K562 (cell line): ENCODE data around the gene NFATC2. TPM values are rescaled to one million over a fixed set of nuclear protein-coding genes. Genes with fewer than 3 reads are reported as not detected.

Experiments used
- ATAC-seq: fragments of 200-7000 bp; cut with Tn5 transposase; 3 replicates; pipeline ENCODE4 v1.9.1; 2020; ENCODE audit warnings: moderate library complexity
- BruUV-seq: library from RNA; stranded (reverse); fragments of 400-500 nt; replicated peaks from 2 replicates; lab custom pipeline; 2021; lab: Mats Ljungman, UMichigan
- CTCF ChIA-PET: fragments of 300-600 bp; formaldehyde crosslinking; extraction: SDS; loops from one replicate; lab custom pipeline; 2021; ENCODE audit warnings: low intra/inter-chr PET ratio; lab: Yijun Ruan, JAX
- POLR2A ChIA-PET: fragments of 300-600, 350-650 bp; sonication (Branson Sonifier 250); formaldehyde crosslinking; extraction: SDS; loops from one replicate; lab custom pipeline; 2021; ENCODE audit warnings: antibody characterized with exemption, inconsistent platforms; lab: Yijun Ruan, JAX
- DNase-seq, 4 experiments: peaks; one replicate each; pipeline versions ENCODE4 v3.0.0 to v3.0.0-alpha.2; 2011 to 2018; ENCODE audit warnings: low spot score in 3 of 4, mixed read lengths in 3 of 4; ENCODE audit errors: extremely low read depth in 1 of 4
- FAIRE-seq: peaks from 2 replicates; lab custom pipeline; 2011; peaks lifted over from hg19 to GRCh38; lab: Jason Lieb, UNC
- H2AFZ ChIP-seq: 2 replicates; pipeline ENCODE4 v1.6.0; 2011; ENCODE audit warnings: low read depth, low read length, control low read depth, inconsistent platforms
- H3K27ac ChIP-seq: fragments of 200-600 bp; 3 replicates; pipeline ENCODE4 v1.8.0; 2011; ENCODE audit warnings: low read depth, mild to moderate bottlenecking, control low read depth, inconsistent platforms, low read length, moderate library complexity, mixed read lengths; ENCODE audit errors: extremely low read depth
- H3K27me3 ChIP-seq, 2 experiments: fragments of 300-600 bp in 1 of 2; 2 replicates in 1 of 2; 3 replicates in 1 of 2; pipeline versions ENCODE4 v1.6.0 to v1.8.0; 2011; ENCODE audit warnings: inconsistent platforms in 2 of 2, low read length in 2 of 2, mild to moderate bottlenecking in 1 of 2, mixed read lengths in 1 of 2, moderate library complexity in 1 of 2; ENCODE audit not compliant: control insufficient read depth in 2 of 2, insufficient read depth in 2 of 2
- H3K36me3 ChIP-seq: fragments of 300-600 bp; 3 replicates; pipeline ENCODE4 v1.8.0; 2011; ENCODE audit warnings: mild to moderate bottlenecking, low read length, inconsistent platforms; ENCODE audit not compliant: control insufficient read depth, insufficient read depth
- H3K4me1 ChIP-seq, 2 experiments: fragments of 200-600 bp in 1 of 2; replicated peaks in 1 of 2; 2 replicates in 1 of 2; 3 replicates in 1 of 2; pipeline versions ENCODE4 v1.5.1 to v1.8.0; 2011; ENCODE audit warnings: inconsistent platforms in 2 of 2, low read length in 2 of 2, mild to moderate bottlenecking in 1 of 2, mixed read lengths in 1 of 2, moderate library complexity in 1 of 2; ENCODE audit not compliant: control insufficient read depth in 2 of 2, insufficient read depth in 2 of 2
- H3K4me2 ChIP-seq: 2 replicates; pipeline ENCODE4 v1.6.1; 2011; ENCODE audit warnings: low read length, control low read depth, inconsistent platforms, mixed read lengths; ENCODE audit not compliant: insufficient read depth
- H3K4me3 ChIP-seq: fragments of 200-600 bp; sonication (generic), shearing (Covaris generic); 2 replicates; pipeline ENCODE4 v1.5.1; 2016; ENCODE audit warnings: control low read depth, inconsistent platforms
- H3K79me2 ChIP-seq: fragments of 200-600 bp; 3 replicates; pipeline ENCODE4 v1.8.0; 2011; ENCODE audit warnings: low read length, inconsistent platforms; ENCODE audit not compliant: control insufficient read depth, insufficient read depth
- H3K9ac ChIP-seq, 2 experiments: 2 replicates each; pipeline versions ENCODE4 v1.6.0 to v1.6.1; 2011; ENCODE audit warnings: low read depth in 2 of 2, low read length in 2 of 2, control low read depth in 1 of 2, inconsistent platforms in 1 of 2, mild to moderate bottlenecking in 1 of 2, mixed read lengths in 1 of 2; ENCODE audit not compliant: insufficient read depth in 1 of 2
- H3K9me1 ChIP-seq: one replicate; pipeline ENCODE4 v1.6.0; 2011; ENCODE audit warnings: inconsistent platforms, mild to moderate bottlenecking, low read length, moderate library complexity; ENCODE audit not compliant: control insufficient read depth, insufficient read depth
- H3K9me3 ChIP-seq: replicated peaks from 2 replicates; pipeline ENCODE4 v1.5.1; 2011; ENCODE audit warnings: low read depth, low read length, inconsistent platforms; ENCODE audit not compliant: control insufficient read depth, insufficient read depth
- H4K20me1 ChIP-seq: replicated peaks from 2 replicates; pipeline ENCODE4 v1.6.1; 2011; ENCODE audit warnings: low read length, inconsistent platforms, mixed read lengths; ENCODE audit not compliant: control insufficient read depth, insufficient read depth
- CAMTA2 ChIP-seq: fragments of 250-450 bp; sonication (Bioruptor Pico); conservative IDR thresholded peaks from 2 replicates; pipeline ENCODE4 v1.5.1; 2022
- FOXM1 ChIP-seq, 2 experiments: fragments of 450-650 bp in 1 of 2; sonication (generic) in 1 of 2; formaldehyde crosslinking in 1 of 2; IDR thresholded peaks; 2 replicates each; pipeline versions ENCODE4 v1.6.1 to v1.9.0; 2017 to 2022; ENCODE audit warnings: low read depth in 2 of 2, mild to moderate bottlenecking in 2 of 2, missing genetic modification reagents in 1 of 2, moderate library complexity in 1 of 2
- HMGN3 ChIP-seq: IDR thresholded peaks from 2 replicates; pipeline ENCODE4 v1.6.1; 2011; ENCODE audit warnings: borderline replicate concordance, low read depth, mild to moderate bottlenecking, mixed read lengths, low read length; ENCODE audit not compliant: insufficient read length; ENCODE audit errors: extremely low read depth
- POLR2AphosphoS5 ChIP-seq: IDR thresholded peaks from 2 replicates; pipeline ENCODE4 v1.6.1; 2011; ENCODE audit warnings: mild to moderate bottlenecking, low read depth, low read length, moderate library complexity; ENCODE audit not compliant: control insufficient read depth, insufficient read depth
- SIN3B ChIP-seq: fragments of 450-650 bp; IDR thresholded peaks from 2 replicates; pipeline ENCODE4 v1.6.1; 2017; ENCODE audit warnings: low read depth, mild to moderate bottlenecking, moderate library complexity
- TEAD2 ChIP-seq: fragments of 450-650 bp; IDR thresholded peaks from 2 replicates; pipeline ENCODE4 v1.6.1; 2016; ENCODE audit warnings: missing genetic modification characterization, control low read depth, missing compliant biosample characterization
- ZBTB7A ChIP-seq: IDR thresholded peaks from 2 replicates; pipeline ENCODE4 v1.6.1; 2011; ENCODE audit warnings: low read depth, mild to moderate bottlenecking, low read length, moderate library complexity, borderline replicate concordance; ENCODE audit not compliant: control insufficient read depth
- ZNF134 ChIP-seq: fragments of 250-450 bp; sonication (Bioruptor Pico); conservative IDR thresholded peaks from 2 replicates; pipeline ENCODE4 v1.4.0; 2020
- WGBS: fragments of 100-300 bp; shearing (Covaris generic); methylation state at CpG from one replicate; pipeline ENCODE4 v1.1.6; 2016; ENCODE audit warnings: low coverage, mixed read lengths; ENCODE audit not compliant: insufficient coverage; ENCODE audit errors: missing lambda C conversion rate; 5-methylcytosine and 5-hydroxymethylcytosine counted together
- in situ Hi-C: fragments of 300-500 bp; cut with MboI; formaldehyde crosslinking; loops from 4 replicates; pipeline ENCODE4 v1.15.0; 2018; ENCODE audit warnings: inconsistent platforms, mixed read lengths
- intact Hi-C: fragments of 100-400 bp; cut with micrococcal nuclease; formaldehyde crosslinking; loops from 2 replicates; pipeline ENCODE4 v1.14.2; 2022
- polyA plus RNA-seq, 8 experiments: library from polyadenylated mRNA; depleted of rRNA in 4 of 8; stranded (reverse) in 5 of 8; unstranded in 3 of 8; fragments of >200 nt; fragmentation: Nextera tagmentation in 2 of 8; fragmentation: Illumina TruSeq in 1 of 8; extraction: Ambion mirVana in 2 of 8; extraction: Trizol in 1 of 8; gene quantifications; 2 replicates each; pipeline versions ENCODE4 v1.2.1 to v1.2.3, GENCODE V29; 2011 to 2014; ENCODE audit warnings: inconsistent platforms in 1 of 8, missing spikeins in 1 of 8
- total RNA-seq, 7 experiments: library from RNA; depleted of rRNA in 6 of 7; stranded (reverse); fragments of >200 nt in 6 of 7; fragmentation: Illumina TruSeq in 2 of 7; extraction: Trizol in 2 of 7; gene quantifications; 2 replicates each; pipeline versions ENCODE4 v1.2.1 to v1.2.3, GENCODE V29; 2011 to 2021; ENCODE audit warnings: low replicate concordance in 1 of 7

NFATC2 gene
- total and polyA plus RNA-seq, 9 of the 15 experiments (the other 6 are each of a cell fraction or from before 2014, with no cell fraction given): 1.9 to 11.2 (median 3.0) TPM

GRCh38 chr20:51402201-51402600, 140.3 kb downstream of the NFATC2 start (continued):
- TF ChIP-seq ZBTB7A: no peak
- TF ChIP-seq CAMTA2: no peak
- TF ChIP-seq HMGN3: no peak
- no peak for TF ChIP-seq TEAD2 (tag)
- no peak for TF ChIP-seq FOXM1 (IDR thresholded peaks at IDR 0.05; ENCODE audit: low read depth)
- no peak for TF ChIP-seq FOXM1 (CRISPR knock-in tag; IDR thresholded peaks at IDR 0.05; ENCODE audit: low read depth)
- TF ChIP-seq SIN3B: no peak
- TF ChIP-seq, all 486 proteins: peak for 0

GRCh38 chr20:51401496-51401895, 141.0 kb downstream of the NFATC2 start:
- intact Hi-C loops (no loop called here), in situ Hi-C loops (no loop called here)
- no peak overlapping the region for H3K4me2 ChIP-seq
- H3K79me2 ChIP-seq: no peaks in the 10 kb centered on the region
- CTCF ChIA-PET: interaction anchor here (0.7 kb wide), 1 partner anchor 187 kb away, joined by 4 read pairs; no protein-coding TSS in a partner anchor
- H3K9me3 ChIP-seq: no peaks in the 10 kb centered on the region
- POLR2A ChIA-PET: no interaction called here
- no peaks in the 10 kb centered on the region for H3K9me1 ChIP-seq
- H2AFZ ChIP-seq: no peak overlapping the region
- no peak overlapping the region for H3K9ac ChIP-seq
- BruUV-seq: no TSS peak
- WGBS: 88% methylated on average over 4 of the region's 4 CpGs
- H4K20me1 ChIP-seq: 0 out of 2 replicates have a peak, but pooled peaks cover 4% of the 10 kb centered on the region
- no peaks in the 10 kb centered on the region; a peak in 2 of 5 replicates for H3K4me1 ChIP-seq
- no peak for DNase-seq
- ATAC-seq: no peak
- no peaks in the 10 kb centered on the region for H3K27me3 ChIP-seq
- H3K36me3 ChIP-seq: peaks cover 31% of the 10 kb centered on the region; the same call in 2 of the 3 replicates
- H3K4me3 ChIP-seq: no peak overlapping the region
- FAIRE-seq: no peak
- H3K27ac ChIP-seq: no peak overlapping the region
- TF ChIP-seq POLR2AphosphoS5: no peak
- no peak for TF ChIP-seq ZNF134 (CRISPR knock-in tag)
